Measurements from ENCODE around the gene ELOVL6.
"Not testable (repeated sequence)": the region's sequence is repeated elsewhere in the genome, so short reads cannot be mapped to it uniquely, and the experiment has no call there.

Gene ELOVL6

DNA sequence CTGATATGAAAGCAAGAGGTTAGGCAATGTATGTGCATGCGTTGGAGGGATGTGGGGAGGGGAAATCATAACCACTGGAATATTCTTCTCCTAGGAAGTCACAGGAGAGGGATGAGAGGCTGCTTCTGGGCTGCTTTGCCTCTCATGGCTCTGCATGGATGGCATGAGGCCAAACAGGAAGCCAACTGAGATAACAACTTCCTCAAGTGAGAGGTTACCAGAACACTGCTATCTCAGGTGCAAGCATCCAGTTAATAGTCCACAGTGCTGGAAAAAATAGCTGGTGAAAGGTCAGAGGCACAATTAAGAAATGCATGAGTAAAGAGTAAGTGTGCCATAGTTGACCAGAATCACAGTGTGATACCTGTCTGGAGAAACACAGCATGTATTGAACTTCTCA is 113.3 kb downstream of the ELOVL6 start:
- in situ Hi-C loops (cut with HindIII; ENCODE audit: low sequenced_read_pairs): no loop called here

DNA sequence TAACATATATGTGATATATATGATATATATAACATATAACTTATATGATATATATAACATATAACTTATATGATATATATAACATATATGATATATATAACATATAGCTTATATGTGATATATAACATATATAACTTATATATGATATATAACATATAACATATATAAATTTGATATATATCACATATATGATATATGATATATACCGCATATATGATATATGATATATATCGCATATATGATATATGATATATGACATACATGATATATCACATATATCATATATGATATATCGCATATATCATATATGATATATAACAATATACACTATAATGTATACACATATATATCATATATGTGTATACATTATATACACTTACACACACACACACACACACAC is 114.3 kb downstream of the ELOVL6 start:
- in situ Hi-C loops (cut with HindIII; ENCODE audit: low sequenced_read_pairs): no loop called here

DNA sequence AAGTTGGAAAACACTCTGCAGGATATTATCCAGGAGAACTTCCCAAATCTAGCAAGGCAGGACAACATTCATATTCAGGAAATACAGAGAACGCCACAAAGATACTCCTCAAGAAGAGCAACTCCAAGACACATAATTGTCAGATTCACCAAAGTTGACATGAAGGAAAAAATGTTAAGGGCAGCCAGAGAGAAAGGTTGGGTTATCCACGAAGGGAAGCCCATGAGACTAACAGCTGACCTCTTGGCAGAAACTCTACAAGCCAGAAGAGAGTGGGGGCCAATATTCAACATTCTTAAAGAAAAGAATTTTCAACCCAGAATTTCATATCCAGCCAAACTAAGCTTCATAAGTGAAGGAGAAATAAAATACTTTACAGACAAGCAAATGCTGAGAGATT is 120.3 kb downstream of the ELOVL6 start:
- in situ Hi-C loops (cut with HindIII; ENCODE audit: low sequenced_read_pairs): not testable (repeated sequence)

DNA sequence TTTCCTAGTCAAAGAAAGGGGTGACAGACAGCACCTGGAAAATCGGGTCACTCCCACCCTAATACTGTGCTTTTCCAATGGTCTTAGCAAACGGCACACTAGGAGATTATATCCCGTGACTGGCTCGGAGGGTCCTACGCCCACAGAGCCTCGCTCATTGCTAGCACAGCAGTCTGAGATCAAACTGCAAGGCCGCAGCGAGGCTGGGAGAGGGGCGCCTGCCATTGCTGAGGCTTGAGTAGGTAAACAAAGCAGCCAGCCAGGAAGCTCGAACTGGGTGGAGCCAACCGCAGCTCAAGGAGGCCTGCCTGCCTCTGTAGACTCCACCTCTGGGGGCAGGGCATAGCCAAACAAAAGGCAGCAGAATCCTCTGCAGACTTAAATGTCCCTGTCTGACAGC is 121.6 kb downstream of the ELOVL6 start:
- in situ Hi-C loops (cut with HindIII; ENCODE audit: low sequenced_read_pairs): not testable (repeated sequence)

DNA sequence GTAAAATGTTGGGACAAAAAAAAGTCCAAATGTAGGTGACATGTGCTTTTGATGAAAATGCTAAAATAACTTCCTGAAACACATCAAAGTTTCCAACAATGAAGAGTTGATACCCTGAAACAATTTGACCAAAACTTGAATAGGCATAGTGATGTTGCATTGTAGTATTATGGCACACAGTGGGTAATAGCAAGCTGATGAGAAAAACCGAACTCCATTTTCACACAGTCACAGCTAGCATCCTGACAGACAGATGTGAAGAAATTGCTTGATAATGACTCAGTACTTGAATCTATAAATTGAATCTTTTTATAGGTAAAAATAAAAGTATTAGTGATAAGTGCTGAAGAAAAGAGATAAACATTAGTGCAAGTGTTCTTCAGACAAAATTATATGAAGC is 122.5 kb downstream of the ELOVL6 start:
- in situ Hi-C loops (cut with HindIII; ENCODE audit: low sequenced_read_pairs): no loop called here

DNA sequence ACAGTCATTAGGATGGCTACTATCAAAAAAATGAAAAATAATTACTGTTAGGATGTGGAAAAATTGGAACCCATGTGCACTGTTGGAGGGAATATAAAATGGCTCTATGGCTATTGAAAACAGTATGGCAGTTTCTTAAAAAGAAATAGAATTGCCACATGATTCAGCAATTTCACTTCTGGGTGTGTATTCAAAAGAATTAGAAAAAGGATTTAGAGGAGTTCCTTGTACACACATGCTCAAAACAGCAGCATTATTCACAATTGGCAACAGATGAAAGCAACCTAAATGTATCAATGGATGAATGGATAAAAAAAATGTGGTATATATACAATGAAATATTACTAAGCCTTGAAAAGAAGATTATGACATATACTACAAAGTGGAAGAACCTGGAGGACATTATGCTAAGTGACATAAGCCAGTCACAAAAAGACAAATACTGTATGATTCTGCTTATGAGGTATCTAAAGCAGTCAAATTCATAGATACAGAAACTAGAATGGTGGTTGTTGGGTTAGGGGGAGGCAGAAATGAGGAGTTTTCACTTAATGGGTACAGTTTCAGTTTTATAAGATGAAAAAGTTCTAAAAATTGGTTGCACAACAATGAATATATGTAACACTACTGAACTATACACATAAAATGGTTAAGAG is 123.2 kb downstream of the ELOVL6 start:
- in situ Hi-C loops (cut with HindIII; ENCODE audit: low sequenced_read_pairs): no loop called here

DNA sequence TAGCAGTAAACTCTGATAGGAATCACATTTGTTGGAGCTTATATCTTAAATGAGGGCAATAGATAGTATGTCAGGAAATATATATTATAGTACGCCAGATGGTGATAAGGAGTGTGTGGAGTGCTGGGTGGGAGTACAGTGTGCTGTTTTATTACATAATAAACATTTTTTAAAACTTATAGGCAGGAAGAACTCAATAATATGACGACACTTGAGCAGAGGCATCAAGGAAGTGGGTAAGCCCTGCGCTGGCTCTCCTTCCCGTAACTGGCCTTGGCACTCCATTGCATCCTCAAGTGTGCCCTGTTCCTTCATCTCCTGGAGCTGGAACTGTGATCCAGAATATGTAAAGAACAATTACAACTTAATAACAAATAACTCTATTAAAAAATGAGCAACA is 123.8 kb downstream of the ELOVL6 start:
- in situ Hi-C loops (cut with HindIII; ENCODE audit: low sequenced_read_pairs): no loop called here

DNA sequence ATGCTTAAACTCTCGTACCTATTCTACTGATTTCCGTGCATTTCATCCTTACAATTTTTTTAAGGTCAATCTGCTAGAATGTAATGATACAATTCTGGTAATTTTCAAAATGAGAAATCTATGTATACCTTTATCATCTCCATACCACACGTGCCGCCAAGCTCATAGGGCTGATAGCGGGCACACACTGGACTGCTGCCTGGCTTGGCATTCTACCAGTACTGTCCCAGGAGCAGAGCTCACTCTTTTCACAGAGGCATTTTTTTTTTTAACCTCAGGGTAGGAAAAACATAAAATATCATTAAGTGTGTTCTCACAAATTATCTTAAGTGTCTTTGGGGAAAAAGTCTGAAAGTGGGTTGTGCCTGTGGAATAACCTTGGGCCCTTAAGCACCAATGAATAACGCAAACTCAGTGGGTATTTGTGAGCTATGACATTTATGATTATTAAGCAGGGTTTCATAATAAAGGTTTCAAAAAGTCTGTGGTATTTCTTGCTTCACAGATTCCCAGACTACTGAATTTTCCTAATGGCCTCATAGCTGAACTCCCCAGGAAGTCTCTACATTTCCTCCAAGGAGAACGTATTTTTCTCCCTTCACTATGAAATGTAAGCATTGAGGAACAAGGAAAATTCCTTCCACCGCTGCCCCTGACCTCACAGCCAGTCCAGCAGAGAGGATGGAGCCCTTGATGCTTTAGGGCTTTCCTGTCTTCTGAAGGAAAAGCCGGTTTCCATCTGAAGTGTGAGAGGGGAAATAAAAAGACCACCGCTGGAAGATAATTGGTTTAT is 125.2 kb downstream of the ELOVL6 start:
- in situ Hi-C loops (cut with HindIII; ENCODE audit: low sequenced_read_pairs): no loop called here

DNA sequence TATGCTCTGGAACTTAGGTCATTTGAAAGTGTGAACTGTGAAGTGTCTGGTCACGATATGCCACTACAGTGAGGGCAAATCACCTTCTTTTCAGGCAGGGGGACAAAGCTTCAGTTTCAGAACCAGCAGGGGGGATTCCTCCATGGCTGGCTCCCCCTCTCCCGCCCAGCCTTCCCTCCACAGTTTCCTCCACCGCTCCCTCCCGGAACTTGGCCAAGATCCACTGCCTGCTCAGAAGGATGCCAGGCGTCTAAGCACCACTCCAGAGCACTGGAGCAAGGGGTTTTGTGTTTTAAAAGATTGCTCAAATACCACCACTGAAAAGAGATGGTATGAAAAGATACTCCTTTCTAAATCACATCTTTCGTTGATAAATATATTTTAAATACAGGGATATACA is 126.9 kb downstream of the ELOVL6 start:
- in situ Hi-C loops (cut with HindIII; ENCODE audit: low sequenced_read_pairs): no loop called here

DNA sequence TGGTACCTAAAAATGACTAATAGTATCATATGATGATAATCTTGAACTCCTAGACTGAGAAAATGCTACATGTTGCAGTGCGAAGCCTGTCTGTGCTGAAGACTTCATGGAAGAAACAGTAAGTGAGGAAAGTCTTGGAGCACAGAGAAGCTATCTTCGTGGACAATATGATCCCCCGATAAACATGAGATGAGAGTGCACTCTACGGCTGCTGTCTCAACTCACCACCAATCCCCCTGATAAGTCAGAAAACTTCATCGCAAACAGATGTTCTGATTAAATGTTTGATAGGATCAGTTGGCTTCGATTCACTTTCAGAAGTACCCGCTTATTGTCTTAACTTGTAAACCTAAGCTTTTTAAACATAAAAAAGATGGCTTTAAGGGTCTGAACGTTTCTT is 130.2 kb downstream of the ELOVL6 start:
- in situ Hi-C loops (cut with HindIII; ENCODE audit: low sequenced_read_pairs): no loop called here

DNA sequence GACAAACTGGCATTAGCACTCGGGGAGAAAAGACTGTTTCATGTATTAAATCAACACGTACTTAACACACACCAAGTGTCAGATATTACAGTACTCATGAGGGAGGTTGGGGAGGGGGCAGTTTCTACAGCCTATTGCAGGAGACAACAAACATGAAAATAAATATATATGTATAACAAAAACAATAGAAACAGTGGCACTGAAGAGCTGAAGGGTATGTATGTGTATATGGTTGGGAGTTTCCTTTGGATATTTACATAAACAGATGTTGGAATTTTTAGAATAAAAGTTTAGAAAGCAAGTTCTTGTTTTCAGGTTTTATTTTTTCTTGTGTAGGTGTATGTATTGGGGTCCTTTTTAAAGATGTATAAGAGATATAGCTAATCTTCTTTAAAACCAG is 133.5 kb downstream of the ELOVL6 start:
- in situ Hi-C loops (cut with HindIII; ENCODE audit: low sequenced_read_pairs): loop anchor here (5.0 kb wide), 1 partner anchor 37 kb away; no protein-coding TSS in a partner anchor

DNA sequence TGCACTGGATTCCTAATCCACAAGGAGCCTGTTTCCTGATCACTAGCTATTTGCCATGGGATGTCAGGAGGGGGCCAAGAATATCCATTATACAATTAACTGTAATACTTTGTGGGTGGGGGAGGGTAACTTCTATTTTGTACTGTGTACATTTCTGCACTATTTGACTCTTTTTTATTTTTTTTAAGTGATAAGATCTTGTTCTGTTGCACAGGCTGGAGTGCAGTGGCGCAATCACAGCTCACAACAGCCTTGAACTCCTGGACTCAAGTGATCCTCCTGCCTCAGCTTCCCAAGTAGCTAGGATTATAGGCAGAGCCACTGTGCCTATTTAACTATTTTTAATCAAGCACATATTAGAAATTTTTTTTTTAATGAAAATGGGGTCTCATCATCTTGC is 134.1 kb downstream of the ELOVL6 start:
- in situ Hi-C loops (cut with HindIII; ENCODE audit: low sequenced_read_pairs): loop anchor here (5.0 kb wide), 1 partner anchor 38 kb away; no protein-coding TSS in a partner anchor

DNA sequence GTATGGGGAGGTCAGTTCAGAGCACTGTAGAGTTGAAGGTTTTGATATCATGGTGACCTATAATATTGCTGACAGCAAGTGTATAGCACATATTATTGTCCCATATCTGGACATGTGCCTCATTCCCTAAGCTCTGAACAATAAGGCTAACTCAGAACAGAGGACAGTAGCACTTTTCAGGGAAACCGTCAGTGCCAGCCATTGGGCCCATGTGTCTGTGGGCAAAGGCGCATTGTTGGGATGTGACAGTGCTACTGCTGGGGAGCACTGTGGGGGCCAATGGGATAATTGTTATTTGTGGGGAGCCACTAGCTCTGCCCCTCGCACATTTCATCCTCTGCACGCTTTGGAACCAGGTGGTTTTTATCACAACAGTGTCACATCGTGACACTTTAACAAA is 136.2 kb downstream of the ELOVL6 start:
- in situ Hi-C loops (cut with HindIII; ENCODE audit: low sequenced_read_pairs): loop anchor here (5.0 kb wide), 1 partner anchor 40 kb away; no protein-coding TSS in a partner anchor

DNA sequence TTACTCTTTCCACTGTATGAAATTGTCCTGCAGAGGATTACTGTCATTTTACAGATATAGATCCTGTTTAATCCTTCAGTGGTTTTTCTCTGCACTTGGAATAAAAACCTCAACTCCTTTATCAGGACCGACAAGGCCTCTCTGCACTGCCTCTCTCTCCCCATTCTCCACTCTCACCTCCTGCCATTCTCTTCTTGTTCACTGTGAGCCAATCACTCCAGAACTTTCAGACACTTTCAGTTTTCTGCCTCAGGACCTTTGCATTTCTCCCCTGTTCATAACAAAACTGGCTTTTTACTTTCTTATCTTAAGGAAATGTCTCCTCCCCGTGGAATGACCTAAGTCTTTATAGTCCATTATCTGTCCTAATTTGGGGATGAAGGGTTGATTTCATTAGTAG is 137.3 kb downstream of the ELOVL6 start:
- in situ Hi-C loops (cut with HindIII; ENCODE audit: low sequenced_read_pairs): loop anchor here (5.0 kb wide), 1 partner anchor 41 kb away; no protein-coding TSS in a partner anchor

DNA sequence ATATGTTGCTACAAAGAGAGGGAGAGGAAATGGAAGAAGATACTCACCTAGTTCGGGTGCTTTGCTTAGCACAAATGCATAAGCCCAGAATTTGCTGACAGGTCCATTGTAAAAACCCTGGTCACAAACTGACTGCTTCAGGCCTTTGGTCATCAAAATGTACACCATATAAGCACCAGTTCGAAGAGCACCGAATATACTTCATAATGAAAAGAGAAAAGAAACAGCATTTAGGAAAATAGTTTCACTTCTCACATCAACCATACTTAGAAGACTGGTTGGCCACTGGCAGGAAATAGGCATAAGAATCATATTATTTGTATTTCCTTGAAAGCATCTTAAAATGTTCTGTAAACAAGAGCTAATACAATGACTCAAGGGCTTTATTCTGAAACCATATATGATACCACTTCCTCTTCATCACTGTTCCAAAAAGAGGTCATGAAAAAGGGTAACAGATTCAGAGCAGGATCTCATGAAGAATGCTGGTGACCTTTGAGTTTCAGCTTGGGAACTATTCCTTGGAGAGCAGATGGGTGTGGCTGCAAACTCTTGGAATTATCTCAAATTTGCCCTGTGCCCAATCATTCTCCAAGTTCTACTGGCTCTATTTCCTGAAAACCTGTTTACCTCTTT is 138.7 kb downstream of the ELOVL6 start:
- in situ Hi-C loops (cut with HindIII; ENCODE audit: low sequenced_read_pairs): loop anchor here (5.0 kb wide), 1 partner anchor 43 kb away; no protein-coding TSS in a partner anchor

DNA sequence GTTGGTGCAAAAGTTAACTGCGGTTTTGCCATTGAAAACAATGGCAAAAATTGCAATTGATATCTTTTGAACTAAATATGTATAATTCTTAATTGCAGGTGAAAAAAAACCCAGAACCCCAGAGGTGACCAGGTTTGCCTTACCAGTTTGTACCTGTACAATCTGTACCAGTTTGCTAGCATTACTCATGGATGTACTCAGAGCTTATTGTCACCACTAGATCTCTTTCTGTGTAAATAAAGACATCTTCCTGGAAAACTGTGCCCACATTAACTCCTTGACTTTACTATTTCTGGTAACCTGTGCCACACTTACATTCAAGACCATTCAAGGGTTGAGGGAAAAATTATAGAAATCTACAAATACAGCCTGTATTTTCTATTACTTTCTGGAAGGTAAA is 139.7 kb downstream of the ELOVL6 start:
- in situ Hi-C loops (cut with HindIII; ENCODE audit: low sequenced_read_pairs): no loop called here

DNA sequence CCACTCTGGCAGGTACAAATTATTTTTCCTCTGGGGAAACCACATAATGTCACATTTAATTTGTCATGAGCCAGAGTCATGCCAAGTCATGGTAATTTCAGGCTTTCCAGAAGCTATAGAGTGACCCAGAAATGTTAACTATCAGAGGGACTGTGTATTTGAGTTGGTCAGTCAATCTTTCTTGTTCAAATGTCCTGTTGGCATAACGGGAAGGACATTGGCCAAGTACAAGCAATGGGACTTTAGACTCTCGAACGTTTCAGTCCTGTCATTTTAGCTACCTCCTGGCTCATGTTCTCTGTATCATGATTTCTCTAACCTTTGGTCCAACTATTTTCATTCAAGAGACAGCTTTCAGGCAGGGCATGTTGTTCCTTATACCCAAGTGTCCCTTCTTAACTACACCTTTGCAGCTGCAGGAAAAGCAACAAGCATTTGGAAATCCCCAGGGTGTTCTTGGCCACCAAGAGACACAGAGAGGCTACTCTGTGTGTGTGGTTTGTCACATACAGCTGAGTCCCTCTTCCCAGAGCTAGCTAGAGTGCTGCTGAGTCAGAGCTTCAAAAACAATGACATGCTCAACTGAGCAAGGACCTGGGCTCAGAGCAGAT is 143.2 kb downstream of the ELOVL6 start:
- in situ Hi-C loops (cut with HindIII; ENCODE audit: low sequenced_read_pairs): no loop called here

DNA sequence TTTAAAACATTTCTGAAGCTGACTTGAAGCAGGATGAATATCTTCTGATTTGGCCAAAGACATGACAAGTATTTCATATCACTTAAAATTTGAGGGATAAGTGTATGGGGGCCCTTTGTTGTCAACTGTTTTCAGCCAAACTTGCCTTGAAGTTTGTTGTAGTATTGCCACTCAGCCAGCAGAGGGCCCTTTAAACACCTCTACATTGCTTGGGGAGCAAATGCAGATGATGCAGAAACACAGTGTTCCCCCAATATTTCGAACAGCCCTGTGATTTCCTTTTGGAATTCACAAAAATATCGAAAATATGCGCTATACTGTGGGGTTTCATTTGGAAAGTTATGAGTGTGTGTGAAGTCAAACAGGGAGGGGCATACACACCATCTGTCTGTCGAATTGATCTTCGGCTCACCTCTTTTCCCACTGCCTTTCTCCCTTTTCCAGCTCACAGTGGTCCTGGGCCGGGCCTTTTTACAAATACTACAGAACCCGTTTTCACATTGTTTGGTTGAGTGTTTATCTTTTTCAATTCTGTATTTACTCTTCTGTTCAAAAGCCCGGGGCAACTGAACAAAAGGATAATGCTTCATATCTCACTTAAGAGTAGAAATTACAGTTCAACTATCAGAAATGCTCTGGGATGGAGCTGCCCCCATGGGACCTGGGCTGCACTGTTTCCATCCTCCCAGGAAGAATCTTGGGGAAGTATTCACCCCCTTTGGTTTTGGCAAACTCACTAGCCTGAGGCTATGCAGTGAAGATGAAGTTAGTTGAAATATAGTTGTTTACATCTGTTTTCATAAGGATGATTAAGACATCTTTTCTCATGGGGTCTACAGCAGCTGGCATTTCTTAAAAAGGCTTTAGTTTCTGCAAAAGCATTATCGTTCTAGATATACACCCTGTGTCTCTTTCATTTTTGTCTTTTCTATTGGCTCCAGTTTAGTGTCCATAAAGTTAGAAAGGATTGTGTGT is 148.2 kb downstream of the ELOVL6 start:
- in situ Hi-C loops (cut with HindIII; ENCODE audit: low sequenced_read_pairs): no loop called here

DNA sequence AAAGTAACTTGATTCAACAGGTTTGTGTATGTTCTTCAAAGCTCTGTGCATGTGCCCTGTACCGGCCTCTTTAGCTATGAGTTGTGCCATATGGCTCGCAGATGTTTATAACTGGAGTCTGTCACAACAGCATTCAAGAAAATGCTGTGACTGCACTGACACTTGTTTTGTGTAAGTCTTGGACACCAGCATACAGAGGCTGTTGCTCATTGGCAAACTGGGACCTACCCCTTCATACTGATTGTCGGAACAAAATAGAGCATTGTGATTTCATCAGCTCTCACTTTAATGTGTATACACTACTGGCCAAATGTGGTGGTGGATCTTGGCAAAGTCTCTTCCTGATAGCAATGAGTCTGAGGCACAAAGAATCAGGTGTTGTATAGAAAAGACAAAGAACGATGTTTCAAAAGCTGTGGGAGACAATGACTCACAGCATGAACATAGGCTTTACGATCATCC is 151.8 kb downstream of the ELOVL6 start:
- in situ Hi-C loops (cut with HindIII; ENCODE audit: low sequenced_read_pairs): no loop called here
